Prostate gland (tissue), 2 donors: Measurements from ENCODE around the gene SBK2. TPM values are rescaled to one million over a fixed set of nuclear protein-coding genes. Genes with fewer than 3 reads are reported as not detected.

Source experiments
- DNase-seq: peaks from one replicate; pipeline ENCODE4 v3.0.0-alpha.2; 2019; ENCODE audit warnings: low spot score
- H3K27ac ChIP-seq, 2 donors: fragments of 200-600 bp; sonication (generic); 2 replicates each; pipeline ENCODE4 v1.5.1; 2017 to 2019
- H3K27me3 ChIP-seq: fragments of 200-600 bp; sonication (generic); replicated peaks from 2 replicates; pipeline ENCODE4 v1.5.1; 2019; ENCODE audit not compliant: insufficient read depth
- H3K36me3 ChIP-seq, 2 donors: fragments of 200-600 bp; sonication (generic); 1 replicate in 1 of 2; 2 replicates in 1 of 2; pipeline versions ENCODE4 v1.5.1 to v1.8.1; 2017 to 2019
- H3K4me1 ChIP-seq: fragments of 200-600 bp; sonication (generic); replicated peaks from 2 replicates; pipeline ENCODE4 v1.5.1; 2019
- H3K4me3 ChIP-seq, 2 donors: fragments of 200-600 bp; sonication (generic); 2 replicates each; pipeline ENCODE4 v1.5.1; 2017 to 2019
- H3K9me3 ChIP-seq: fragments of 200-600 bp; sonication (generic); 2 replicates; pipeline ENCODE4 v1.5.1; 2017
- POLR2A ChIP-seq: fragments of 450-650 bp; IDR thresholded peaks from one replicate; pipeline ENCODE4 v1.6.1; 2016; ENCODE audit warnings: antibody characterized with exemption, mild to moderate bottlenecking
- POLR2AphosphoS5 ChIP-seq: sonication (generic); formaldehyde crosslinking; IDR thresholded peaks from one replicate; pipeline ENCODE4 v1.6.1; 2017; ENCODE audit warnings: antibody characterized with exemption
- WGBS: methylation state at CpG from one replicate; pipeline ENCODE4 v1.1.5; 2018; 5-methylcytosine and 5-hydroxymethylcytosine counted together
- intact Hi-C: fragments of 100-400 bp; cut with DNase I; formaldehyde crosslinking; loops from one replicate; pipeline ENCODE4 v1.14.2; 2022
- total RNA-seq, 2 donors: library from RNA; depleted of rRNA; stranded (reverse); fragments of >200 nt; gene quantifications; one replicate each; pipeline ENCODE4 v1.1.0, GENCODE V29; 2016
- TF ChIP-seq, protein P1 (sequence below), 4 experiments: fragments of 200-600 bp in 2 of 4; fragments of 450-650 bp in 2 of 4; sonication (generic) in 2 of 4; IDR thresholded peaks; 1 replicate in 3 of 4; 2 replicates in 1 of 4; pipeline ENCODE4 v1.5.1; 2016 to 2019; ENCODE audit warnings: antibody characterized with exemption in 4 of 4, mild to moderate bottlenecking in 2 of 4, moderate library complexity in 2 of 4

The SBK2 gene
- total RNA-seq, 2 donors from 2014 or later = not detected

GRCh38 chr19:55563261-55563690 lies 26.3 kb upstream of the SBK2 start:
- TF ChIP-seq POLR2A (no peak), POLR2AphosphoS5 (no peak)
- TF ChIP-seq, protein P1, sequence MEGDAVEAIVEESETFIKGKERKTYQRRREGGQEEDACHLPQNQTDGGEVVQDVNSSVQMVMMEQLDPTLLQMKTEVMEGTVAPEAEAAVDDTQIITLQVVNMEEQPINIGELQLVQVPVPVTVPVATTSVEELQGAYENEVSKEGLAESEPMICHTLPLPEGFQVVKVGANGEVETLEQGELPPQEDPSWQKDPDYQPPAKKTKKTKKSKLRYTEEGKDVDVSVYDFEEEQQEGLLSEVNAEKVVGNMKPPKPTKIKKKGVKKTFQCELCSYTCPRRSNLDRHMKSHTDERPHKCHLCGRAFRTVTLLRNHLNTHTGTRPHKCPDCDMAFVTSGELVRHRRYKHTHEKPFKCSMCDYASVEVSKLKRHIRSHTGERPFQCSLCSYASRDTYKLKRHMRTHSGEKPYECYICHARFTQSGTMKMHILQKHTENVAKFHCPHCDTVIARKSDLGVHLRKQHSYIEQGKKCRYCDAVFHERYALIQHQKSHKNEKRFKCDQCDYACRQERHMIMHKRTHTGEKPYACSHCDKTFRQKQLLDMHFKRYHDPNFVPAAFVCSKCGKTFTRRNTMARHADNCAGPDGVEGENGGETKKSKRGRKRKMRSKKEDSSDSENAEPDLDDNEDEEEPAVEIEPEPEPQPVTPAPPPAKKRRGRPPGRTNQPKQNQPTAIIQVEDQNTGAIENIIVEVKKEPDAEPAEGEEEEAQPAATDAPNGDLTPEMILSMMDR (IDR thresholded peaks at IDR 0.05) = no peak
- DNase-seq = no peak
- Histone ChIP-seq H3K27ac (no peak overlapping the region), H3K27me3 (no peaks in the 10 kb centered on the region), H3K9me3 (no peaks in the 10 kb centered on the region), H3K4me3 (no peak overlapping the region), H3K4me1 (no peaks in the 10 kb centered on the region), H3K36me3 (no peaks in the 10 kb centered on the region)
- 16% methylated on average over 12 of the region's 12 CpGs for WGBS
- intact Hi-C loops = no loop called here

GRCh38 chr19:55559684-55560083 lies 22.8 kb upstream of the SBK2 start:
- no peak overlapping the region for H3K4me3 ChIP-seq
- no peaks in the 10 kb centered on the region for H3K27me3 ChIP-seq
- no peak overlapping the region for H3K27ac ChIP-seq
- no peaks in the 10 kb centered on the region for H3K36me3 ChIP-seq
- WGBS = 73% methylated on average over 9 of the region's 9 CpGs
- no peaks in the 10 kb centered on the region for H3K4me1 ChIP-seq
- intact Hi-C loops = no loop called here
- H3K9me3 ChIP-seq = no peaks in the 10 kb centered on the region
- TF ChIP-seq, protein P1 (IDR thresholded peaks at IDR 0.05) = no peak
- TF ChIP-seq POLR2AphosphoS5 (no peak), POLR2A (no peak)
- DNase-seq = no peak

DNA sequence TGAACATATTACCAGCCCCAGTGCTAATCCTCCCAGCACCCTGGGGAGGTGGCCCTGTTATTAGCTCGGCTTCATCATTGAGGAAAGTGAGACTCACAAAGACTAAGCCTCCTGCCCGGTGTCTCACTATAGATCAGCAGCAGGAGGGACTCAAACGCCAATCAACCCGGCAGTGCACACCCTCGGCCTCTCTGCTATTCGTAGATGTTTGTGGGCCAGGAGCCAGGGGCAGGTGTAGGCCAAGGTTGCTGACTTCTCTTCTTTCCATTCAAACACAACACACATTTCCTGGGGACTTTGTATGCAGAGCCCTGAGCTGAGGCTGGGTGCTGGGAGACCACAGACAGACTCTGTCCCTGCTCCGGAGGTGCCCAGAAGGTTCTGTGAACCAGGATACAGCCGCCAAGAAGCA lies 17.8 kb upstream of the SBK2 start:
- Histone ChIP-seq H3K9me3 (no peaks in the 10 kb centered on the region), H3K4me3 (no peak overlapping the region), H3K27ac (no peak overlapping the region), H3K27me3 (no peaks in the 10 kb centered on the region), H3K36me3 (no peaks in the 10 kb centered on the region), H3K4me1 (no peaks in the 10 kb centered on the region)
- TF ChIP-seq POLR2AphosphoS5 = no peak
- TF ChIP-seq POLR2A = no peak
- TF ChIP-seq, protein P1 (IDR thresholded peaks at IDR 0.05) = no peak
- no peak for DNase-seq
- intact Hi-C loops = no loop called here
- WGBS = 69% methylated on average over 8 of the region's 8 CpGs

DNA sequence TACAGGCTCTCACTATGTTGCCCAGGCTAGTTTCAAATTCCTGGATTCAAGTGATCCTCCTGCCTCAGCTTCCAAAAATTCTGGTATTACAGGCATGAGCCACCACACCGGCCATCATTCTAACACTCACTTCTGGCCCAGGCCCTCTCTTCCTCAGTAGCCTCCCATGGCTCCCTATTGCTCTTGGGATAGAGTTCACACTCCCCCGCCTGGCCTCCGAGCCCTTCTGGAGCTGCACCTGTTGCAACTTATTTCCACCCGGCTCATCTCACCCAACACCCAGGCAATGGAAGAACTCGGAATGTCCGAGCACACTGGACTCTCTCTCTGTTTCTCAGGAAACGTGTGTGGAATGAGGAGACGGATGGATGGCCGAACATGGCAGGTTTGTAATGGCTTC lies 17.4 kb upstream of the SBK2 start:
- Histone ChIP-seq H3K9me3 (no peaks in the 10 kb centered on the region), H3K4me1 (no peaks in the 10 kb centered on the region), H3K27ac (no peak overlapping the region), H3K27me3 (no peaks in the 10 kb centered on the region), H3K4me3 (no peak overlapping the region), H3K36me3 (no peaks in the 10 kb centered on the region)
- TF ChIP-seq, protein P1 (IDR thresholded peaks at IDR 0.05) = no peak
- TF ChIP-seq POLR2AphosphoS5 = no peak
- no peak for TF ChIP-seq POLR2A
- WGBS = 95% methylated on average over 9 of the region's 9 CpGs
- no peak for DNase-seq
- intact Hi-C loops = no loop called here

DNA sequence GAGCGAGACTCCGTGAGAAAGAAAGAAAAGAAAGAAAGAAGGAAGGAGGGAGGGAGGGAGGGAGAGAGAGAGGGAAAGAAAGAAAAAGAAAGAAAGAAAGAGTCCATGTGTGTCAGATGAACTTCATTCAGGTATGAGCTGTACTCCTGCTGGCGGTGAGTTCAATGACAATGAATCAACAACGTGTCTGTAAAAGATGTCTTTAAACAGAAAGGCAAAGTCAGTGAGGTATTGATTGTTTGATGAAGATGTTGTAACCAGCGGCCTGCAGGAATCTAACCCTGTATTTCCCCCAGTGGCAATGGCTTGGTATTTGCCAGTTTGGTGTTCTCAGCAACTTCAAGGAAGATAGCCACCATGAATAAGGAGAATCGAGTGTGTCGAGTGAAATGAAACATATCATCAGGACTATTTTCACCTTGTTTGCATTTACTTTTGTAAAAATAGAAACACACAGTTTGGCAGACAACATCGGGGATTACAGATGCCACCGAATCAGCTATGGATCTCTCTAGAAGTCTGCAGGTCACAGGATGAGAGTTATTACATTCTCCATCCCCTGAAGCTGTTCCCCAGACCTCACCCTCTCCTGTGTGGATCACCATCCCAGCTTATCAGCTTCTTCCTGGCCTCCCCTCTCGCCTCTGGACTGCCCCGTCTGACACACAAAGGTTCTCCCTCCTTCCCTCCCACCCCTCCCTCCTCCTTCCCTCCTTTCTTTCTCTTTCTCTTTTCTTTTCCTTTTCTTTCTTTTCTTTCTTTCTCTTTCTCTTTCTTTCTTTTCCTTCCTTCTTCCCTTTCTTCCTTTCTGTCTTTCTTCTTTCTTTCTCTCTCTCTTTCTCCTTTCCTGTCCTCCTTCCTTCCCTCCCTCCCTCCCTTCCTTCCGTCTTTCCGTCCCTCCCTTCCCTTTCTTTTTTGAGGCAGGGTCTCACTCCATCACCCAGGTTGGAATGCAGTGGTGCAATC lies 16.6 kb upstream of the SBK2 start:
- no peak for DNase-seq
- TF ChIP-seq POLR2A (no peak), POLR2AphosphoS5 (no peak)
- TF ChIP-seq, protein P1 (IDR thresholded peaks at IDR 0.05) = no peak
- H3K9me3 ChIP-seq = no peaks in the 10 kb centered on the region
- WGBS = 50% methylated on average over 13 of the region's 13 CpGs
- H3K27ac ChIP-seq = no peak overlapping the region
- no peak overlapping the region for H3K4me3 ChIP-seq
- H3K4me1 ChIP-seq = no peaks in the 10 kb centered on the region
- intact Hi-C loops = no loop called here
- H3K36me3 ChIP-seq = no peaks in the 10 kb centered on the region
- H3K27me3 ChIP-seq = no peaks in the 10 kb centered on the region
